IPS-15b (cell line): ENCODE data around the gene MTRR.

Source experiments
- H3K27me3 ChIP-seq: one replicate; pipeline ENCODE4 v1.6.1; 2013; ENCODE audit warnings: low read length; ENCODE audit not compliant: control insufficient read depth, insufficient read depth
- H3K36me3 ChIP-seq: one replicate; pipeline ENCODE4 v1.6.1; 2013; ENCODE audit warnings: low read length; ENCODE audit not compliant: control insufficient read depth, insufficient read depth
- H3K4me1 ChIP-seq: one replicate; pipeline ENCODE4 v1.6.1; 2013; ENCODE audit warnings: mild to moderate bottlenecking, low read length; ENCODE audit not compliant: control insufficient read depth, insufficient read depth
- H3K4me3 ChIP-seq: one replicate; pipeline ENCODE4 v1.5.1; 2013; ENCODE audit warnings: low read depth, low read length
- H3K9ac ChIP-seq: one replicate; pipeline ENCODE4 v1.6.1; 2013; ENCODE audit warnings: low read depth, mild to moderate bottlenecking, low read length
- H3K9me3 ChIP-seq: one replicate; pipeline ENCODE4 v1.6.1; 2013; ENCODE audit warnings: mild to moderate bottlenecking, low read length; ENCODE audit not compliant: control insufficient read depth, insufficient read depth

Gene MTRR

DNA sequence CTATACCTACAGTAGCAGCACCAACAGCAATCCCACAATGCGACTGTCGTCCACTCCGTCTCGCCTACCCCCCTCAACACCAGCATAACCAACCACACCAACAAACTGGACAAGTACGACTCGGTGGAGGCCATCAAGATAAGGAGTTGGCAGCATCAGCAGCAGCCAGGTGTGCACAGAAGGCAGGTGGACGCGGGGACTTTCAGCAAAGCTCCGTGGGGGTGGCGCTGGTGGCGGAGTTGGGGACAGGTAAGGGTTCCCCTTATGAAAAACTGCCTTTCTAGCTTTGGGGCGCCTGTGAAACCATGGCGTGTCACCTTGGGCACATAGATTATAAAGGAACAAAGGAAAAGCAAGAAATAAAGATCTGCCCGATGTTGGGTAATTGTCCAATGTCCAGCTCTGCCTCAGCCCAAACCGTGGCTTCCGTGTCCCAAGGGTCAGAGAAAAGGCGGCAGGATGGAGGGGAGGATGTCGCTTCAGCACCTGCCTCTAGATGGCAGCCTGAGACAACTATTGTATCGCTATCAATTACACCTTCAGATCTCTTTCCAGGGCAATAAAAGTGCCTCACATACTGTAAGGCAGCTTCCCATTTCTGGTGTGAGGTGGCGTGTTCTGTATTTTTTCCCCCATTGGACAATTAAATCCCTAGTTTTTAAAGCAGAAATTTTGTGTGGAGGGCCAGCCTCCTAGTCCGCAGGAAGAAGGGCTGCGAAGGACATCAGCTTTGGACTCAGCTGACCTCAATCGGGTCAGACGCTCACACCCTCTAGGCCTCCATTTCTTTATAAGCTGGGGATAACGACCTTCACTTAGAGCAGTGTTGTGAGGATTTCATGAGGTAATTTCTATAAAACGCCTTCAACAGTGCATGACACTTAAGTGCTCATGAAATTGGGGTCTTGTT is 58.8 kb downstream of the MTRR start:
- no peaks in the 10 kb centered on the region for H3K36me3 ChIP-seq
- no peaks in the 10 kb centered on the region for H3K9me3 ChIP-seq
- H3K4me3 ChIP-seq: no peak overlapping the region
- no peaks in the 10 kb centered on the region for H3K4me1 ChIP-seq
- H3K27me3 ChIP-seq: no peaks in the 10 kb centered on the region
- no peak overlapping the region for H3K9ac ChIP-seq

DNA sequence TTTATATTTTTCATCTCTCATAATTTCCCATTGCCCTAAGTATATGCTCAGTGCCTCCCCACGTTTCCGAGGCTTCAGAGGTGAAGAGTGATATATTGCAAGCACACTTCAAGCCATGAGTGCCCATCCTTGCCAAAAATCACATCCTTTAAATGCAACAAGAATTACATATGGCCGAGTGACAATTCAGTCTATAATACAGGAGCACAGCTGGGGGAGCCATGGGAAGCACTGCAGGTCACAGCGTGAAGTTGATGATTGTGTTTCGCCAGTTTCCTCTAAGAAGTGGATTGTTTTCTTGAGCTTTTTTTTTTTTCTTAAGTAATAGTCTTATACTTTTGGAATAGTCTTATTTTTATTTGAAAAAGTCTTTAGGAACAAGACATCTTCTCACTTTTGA is 61.1 kb downstream of the MTRR start:
- no peaks in the 10 kb centered on the region for H3K4me1 ChIP-seq
- H3K27me3 ChIP-seq: no peaks in the 10 kb centered on the region
- H3K4me3 ChIP-seq: no peak overlapping the region
- no peaks in the 10 kb centered on the region for H3K9me3 ChIP-seq
- no peaks in the 10 kb centered on the region for H3K36me3 ChIP-seq
- H3K9ac ChIP-seq: no peak overlapping the region

DNA sequence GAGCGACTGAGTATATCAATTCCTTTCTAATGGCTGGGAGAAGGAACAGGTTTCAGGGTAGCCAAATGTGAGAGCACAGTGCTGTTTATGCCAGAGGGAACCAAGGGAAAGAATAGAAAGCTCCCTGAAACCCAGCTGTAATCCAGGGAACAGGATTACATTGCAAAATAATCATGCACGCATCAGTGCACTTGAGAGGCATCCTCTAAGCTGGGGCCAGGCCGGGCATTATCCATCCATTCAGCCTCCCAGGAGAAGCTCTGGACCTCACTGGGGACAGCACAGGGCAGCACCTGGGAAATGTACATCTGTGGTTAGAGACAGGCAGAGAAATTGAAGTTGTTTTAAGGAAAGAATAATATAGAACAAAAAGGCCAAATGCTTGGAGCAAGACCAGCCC is 72.7 kb downstream of the MTRR start:
- H3K36me3 ChIP-seq: no peaks in the 10 kb centered on the region
- no peaks in the 10 kb centered on the region for H3K27me3 ChIP-seq
- H3K9me3 ChIP-seq: no peaks in the 10 kb centered on the region
- no peak overlapping the region for H3K4me3 ChIP-seq
- H3K9ac ChIP-seq: no peak overlapping the region
- H3K4me1 ChIP-seq: no peaks in the 10 kb centered on the region

DNA sequence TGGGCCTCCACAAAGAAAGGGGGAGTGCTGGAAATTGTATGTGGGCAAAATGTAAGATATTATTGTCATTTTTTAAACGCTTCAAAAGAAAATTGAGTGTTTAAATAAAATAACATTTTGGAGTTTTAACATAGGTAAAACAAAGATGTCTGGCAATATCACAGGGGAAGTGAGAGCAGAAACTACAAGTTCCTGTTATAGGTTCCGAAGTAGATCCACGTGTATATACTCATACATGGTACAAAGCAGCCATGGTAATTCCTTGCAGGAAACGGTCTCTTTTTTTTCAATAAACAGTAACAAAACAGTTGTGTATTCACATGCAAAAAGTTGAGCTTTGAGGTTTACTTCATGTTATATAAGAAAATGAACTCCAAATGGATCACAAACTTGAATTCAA is 78.4 kb downstream of the MTRR start:
- Histone ChIP-seq H3K9ac (no peak overlapping the region), H3K4me1 (no peaks in the 10 kb centered on the region), H3K27me3 (no peaks in the 10 kb centered on the region), H3K4me3 (no peak overlapping the region), H3K36me3 (no peaks in the 10 kb centered on the region), H3K9me3 (no peaks in the 10 kb centered on the region)
